Mesendoderm (in vitro differentiated cells): Measurements from ENCODE around the gene NSUN4.

Experiments used
- DNase-seq: peaks from one replicate; pipeline ENCODE4 v3.0.0; 2013
- H2AK5ac ChIP-seq: 2 replicates; pipeline ENCODE4 v1.6.1; 2013; ENCODE audit warnings: low read length, inconsistent platforms
- H2BK120ac ChIP-seq: 2 replicates; pipeline ENCODE4 v1.6.1; 2013; ENCODE audit warnings: low read depth, mild to moderate bottlenecking, low read length, moderate library complexity, mixed read lengths
- H2BK15ac ChIP-seq: replicated peaks from 2 replicates; pipeline ENCODE4 v1.6.1; 2013; ENCODE audit warnings: low read depth, mild to moderate bottlenecking, moderate library complexity
- H2BK5ac ChIP-seq: 2 replicates; pipeline ENCODE4 v1.6.1; 2013; ENCODE audit warnings: low read length, inconsistent platforms
- H3K18ac ChIP-seq: 2 replicates; pipeline ENCODE4 v1.6.1; 2013; ENCODE audit warnings: mild to moderate bottlenecking, low read length, mixed read lengths
- H3K23ac ChIP-seq: one replicate; pipeline ENCODE4 v1.6.1; 2013; ENCODE audit warnings: low read length
- H3K27ac ChIP-seq: 2 replicates; pipeline ENCODE4 v1.5.1; 2013; ENCODE audit warnings: low read depth, mild to moderate bottlenecking, inconsistent platforms, low read length, moderate library complexity
- H3K27me3 ChIP-seq: 2 replicates; pipeline ENCODE4 v1.6.1; 2013; ENCODE audit warnings: low read length, control low read depth, mild to moderate bottlenecking, inconsistent platforms; ENCODE audit not compliant: insufficient read depth, poor library complexity
- H3K36me3 ChIP-seq: 2 replicates; pipeline ENCODE4 v1.6.1; 2013; ENCODE audit warnings: low read length, inconsistent platforms; ENCODE audit not compliant: control insufficient read depth, insufficient read depth
- H3K4ac ChIP-seq: one replicate; pipeline ENCODE4 v1.6.1; 2013; ENCODE audit warnings: low read depth, mild to moderate bottlenecking, low read length, moderate library complexity
- H3K4me1 ChIP-seq: 2 replicates; pipeline ENCODE4 v1.6.1; 2013; ENCODE audit warnings: low read depth, low read length, inconsistent platforms; ENCODE audit not compliant: control insufficient read depth
- H3K4me2 ChIP-seq: 2 replicates; pipeline ENCODE4 v1.6.1; 2013; ENCODE audit warnings: low read length
- H3K4me3 ChIP-seq: 2 replicates; pipeline ENCODE4 v1.5.1; 2013; ENCODE audit warnings: mild to moderate bottlenecking, low read length
- H3K56ac ChIP-seq: one replicate; pipeline ENCODE4 v1.6.1; 2013; ENCODE audit warnings: low read length
- H3K79me1 ChIP-seq: 2 replicates; pipeline ENCODE4 v1.6.1; 2013; ENCODE audit warnings: low read length, inconsistent platforms
- H3K79me2 ChIP-seq: 2 replicates; pipeline ENCODE4 v1.6.1; 2013; ENCODE audit warnings: mild to moderate bottlenecking, low read length; ENCODE audit not compliant: control insufficient read depth, insufficient read depth
- H3K9ac ChIP-seq: 2 replicates; pipeline ENCODE4 v1.6.1; 2013; ENCODE audit warnings: low read length, inconsistent platforms
- H4K5ac ChIP-seq: one replicate; pipeline ENCODE4 v1.6.1; 2013; ENCODE audit warnings: low read length
- H4K8ac ChIP-seq: one replicate; pipeline ENCODE4 v1.6.1; 2013; ENCODE audit warnings: low read depth, mild to moderate bottlenecking, control low read depth, low read length, moderate library complexity
- WGBS: extraction: QIAGEN DNeasy Blood & Tissue Kit; methylation state at CpG from one replicate; pipeline ENCODE4 v1.1.7; 2013; ENCODE audit warnings: low lambda C conversion rate, missing lambda C conversion rate; ENCODE audit not compliant: insufficient coverage; ENCODE audit errors: extremely low coverage; 5-methylcytosine and 5-hydroxymethylcytosine counted together

The NSUN4 gene

GRCh38 chr1:46410156-46411009, 69.8 kb downstream of the NSUN4 start:
- Histone ChIP-seq H3K18ac (no peak overlapping the region), H3K27me3 (no peaks in the 10 kb centered on the region), H2AK5ac (no peak overlapping the region), H3K23ac (no peak overlapping the region), H4K8ac (no peak overlapping the region), H3K4me2 (no peak overlapping the region), H3K79me1 (no peaks in the 10 kb centered on the region), H2BK15ac (no peak overlapping the region), H3K9ac (no peak overlapping the region), H3K27ac (no peak overlapping the region), H3K56ac (no peak overlapping the region), H4K5ac (no peak overlapping the region), H3K79me2 (no peaks in the 10 kb centered on the region), H3K4me1 (peaks cover 11% of the 10 kb centered on the region), H3K36me3 (no peaks in the 10 kb centered on the region), H2BK5ac (no peak overlapping the region), H3K4ac (no peak overlapping the region), H2BK120ac (no peak overlapping the region), H3K4me3 (no peak overlapping the region)
- WGBS = no CpG with 5 or more reads among the region's 17 CpGs
- no peak for DNase-seq

DNA sequence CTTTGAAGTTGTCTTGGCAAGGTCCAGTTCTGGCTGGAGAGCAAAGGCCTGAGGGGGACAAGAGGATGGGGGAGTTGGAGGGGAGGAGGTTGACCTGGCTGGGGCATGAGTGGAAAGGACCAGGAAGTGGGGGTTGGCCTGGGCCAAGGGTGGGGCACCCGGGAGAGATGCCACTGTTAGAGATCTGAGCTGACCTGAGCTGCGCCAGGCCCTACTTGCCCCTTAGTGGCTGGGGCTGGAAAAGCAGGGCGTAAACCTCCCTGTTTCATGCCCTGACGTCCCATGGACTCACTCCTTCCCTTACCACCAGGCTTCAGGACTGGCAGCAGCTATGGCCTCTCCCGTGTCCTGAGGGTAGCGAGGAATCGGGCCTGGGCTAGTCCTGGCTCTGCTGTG, 70.4 kb downstream of the NSUN4 start:
- DNase-seq = no peak
- Histone ChIP-seq H2AK5ac (no peak overlapping the region), H3K27me3 (no peaks in the 10 kb centered on the region), H3K56ac (no peak overlapping the region), H3K9ac (no peak overlapping the region), H3K4me1 (peaks cover 11% of the 10 kb centered on the region), H2BK15ac (no peak overlapping the region), H3K79me1 (no peaks in the 10 kb centered on the region), H2BK120ac (no peak overlapping the region), H3K27ac (no peak overlapping the region), H3K4me3 (no peak overlapping the region), H2BK5ac (no peak overlapping the region), H4K8ac (no peak overlapping the region), H3K23ac (no peak overlapping the region), H4K5ac (no peak overlapping the region), H3K4me2 (no peak overlapping the region), H3K79me2 (no peaks in the 10 kb centered on the region), H3K4ac (no peak overlapping the region), H3K18ac (no peak overlapping the region), H3K36me3 (no peaks in the 10 kb centered on the region)
- no CpG with 5 or more reads among the region's 7 CpGs for WGBS
